ENCODE measurements around the gene L3MBTL4.

- TF ChIP-seq RARB (CRISPR knock-in tag; IDR thresholded peaks at IDR 0.05) (no peak), ARNTL (CRISPR knock-in tag; IDR thresholded peaks at IDR 0.05; ENCODE audit: borderline replicate concordance, low read depth) (no peak), BACH2 (CRISPR knock-in tag; IDR thresholded peaks at IDR 0.05; ENCODE audit: borderline replicate concordance) (no peak), ZFP30 (CRISPR knock-in tag; IDR thresholded peaks at IDR 0.05) (no peak), TCF4 (CRISPR knock-in tag; IDR thresholded peaks at IDR 0.05; ENCODE audit: borderline replicate concordance) (no peak), ESRRG (CRISPR knock-in tag; IDR thresholded peaks at IDR 0.05) (no peak), ZNF70 (CRISPR knock-in tag; IDR thresholded peaks at IDR 0.05) (no peak), ZC3H10 (CRISPR knock-in tag; IDR thresholded peaks at IDR 0.05) (no peak), ISL1 (CRISPR knock-in tag; IDR thresholded peaks at IDR 0.05) (no peak)
- TF ChIP-seq, protein P1, sequence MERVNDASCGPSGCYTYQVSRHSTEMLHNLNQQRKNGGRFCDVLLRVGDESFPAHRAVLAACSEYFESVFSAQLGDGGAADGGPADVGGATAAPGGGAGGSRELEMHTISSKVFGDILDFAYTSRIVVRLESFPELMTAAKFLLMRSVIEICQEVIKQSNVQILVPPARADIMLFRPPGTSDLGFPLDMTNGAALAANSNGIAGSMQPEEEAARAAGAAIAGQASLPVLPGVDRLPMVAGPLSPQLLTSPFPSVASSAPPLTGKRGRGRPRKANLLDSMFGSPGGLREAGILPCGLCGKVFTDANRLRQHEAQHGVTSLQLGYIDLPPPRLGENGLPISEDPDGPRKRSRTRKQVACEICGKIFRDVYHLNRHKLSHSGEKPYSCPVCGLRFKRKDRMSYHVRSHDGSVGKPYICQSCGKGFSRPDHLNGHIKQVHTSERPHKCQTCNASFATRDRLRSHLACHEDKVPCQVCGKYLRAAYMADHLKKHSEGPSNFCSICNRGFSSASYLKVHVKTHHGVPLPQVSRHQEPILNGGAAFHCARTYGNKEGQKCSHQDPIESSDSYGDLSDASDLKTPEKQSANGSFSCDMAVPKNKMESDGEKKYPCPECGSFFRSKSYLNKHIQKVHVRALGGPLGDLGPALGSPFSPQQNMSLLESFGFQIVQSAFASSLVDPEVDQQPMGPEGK (CRISPR knock-in tag; IDR thresholded peaks at IDR 0.05; ENCODE audit: borderline replicate concordance): no peak
Measured at GRCh38 chr18:6413579-6414117, 1.1 kb downstream of the L3MBTL4 start.
